Keratinocyte (primary cell): ENCODE measurements around the gene PLEKHS1. TPM values are rescaled to one million over a fixed set of nuclear protein-coding genes. Genes with fewer than 3 reads are reported as not detected.

Experiments used
- DNase-seq: peaks from one replicate; pipeline ENCODE4 v3.0.0-alpha.2; 2011; ENCODE audit warnings: low read depth, missing footprints, low spot score
- FAIRE-seq: peaks from 2 replicates; lab custom pipeline; 2011; peaks lifted over from hg19 to GRCh38; lab: Jason Lieb, UNC
- H2AFZ ChIP-seq: 2 replicates; pipeline ENCODE4 v1.6.0; 2012; ENCODE audit warnings: low read length, control low read depth, inconsistent platforms; ENCODE audit not compliant: control insufficient read depth
- H3K27ac ChIP-seq: 2 replicates; pipeline ENCODE4 v1.5.1; 2011; ENCODE audit warnings: low read length; ENCODE audit not compliant: control insufficient read depth, insufficient read depth
- H3K27me3 ChIP-seq: 3 replicates; pipeline ENCODE4 v1.6.0; 2011; ENCODE audit warnings: low read length; ENCODE audit not compliant: control insufficient read depth, insufficient read depth; ENCODE audit errors: extremely low read depth
- H3K36me3 ChIP-seq, 2 experiments: 2 replicates in 1 of 2; 3 replicates in 1 of 2; pipeline ENCODE4 v1.5.1; 2011; ENCODE audit warnings: low read length in 2 of 2, mild to moderate bottlenecking in 1 of 2; ENCODE audit not compliant: control insufficient read depth in 2 of 2, insufficient read depth in 2 of 2; ENCODE audit errors: extremely low read depth in 1 of 2
- H3K4me1 ChIP-seq: 3 replicates; pipeline ENCODE4 v1.5.1; 2011; ENCODE audit warnings: low read length; ENCODE audit not compliant: control insufficient read depth, insufficient read depth; ENCODE audit errors: extremely low read depth
- H3K4me2 ChIP-seq: 3 replicates; pipeline ENCODE4 v1.6.0; 2011; ENCODE audit warnings: low read depth, low read length; ENCODE audit not compliant: control insufficient read depth, insufficient read depth; ENCODE audit errors: extremely low read depth
- H3K4me3 ChIP-seq, 3 experiments: fragments of 200-600 bp in 1 of 3; sonication (generic) in 1 of 3; 2 replicates in 2 of 3; 3 replicates in 1 of 3; pipeline ENCODE4 v1.5.1; 2011 to 2016; ENCODE audit warnings: low read length in 3 of 3, mild to moderate bottlenecking in 3 of 3, control low read depth in 2 of 3, inconsistent platforms in 1 of 3, low read depth in 1 of 3, mixed read lengths in 1 of 3, mixed run types in 1 of 3, moderate library complexity in 1 of 3; ENCODE audit not compliant: control insufficient read depth in 2 of 3, insufficient read depth in 2 of 3; ENCODE audit errors: extremely low read depth in 1 of 3
- H3K79me2 ChIP-seq: 2 replicates; pipeline ENCODE4 v1.6.0; 2012; ENCODE audit warnings: low read length; ENCODE audit not compliant: control insufficient read depth, insufficient read depth
- H3K9ac ChIP-seq: 3 replicates; pipeline ENCODE4 v1.6.0; 2011; ENCODE audit warnings: low read length; ENCODE audit not compliant: control insufficient read depth, insufficient read depth; ENCODE audit errors: extremely low read depth
- H3K9me1 ChIP-seq: 3 replicates; pipeline ENCODE4 v1.6.0; 2011; ENCODE audit warnings: low read length; ENCODE audit not compliant: control insufficient read depth, insufficient read depth; ENCODE audit errors: extremely low read depth
- H3K9me3 ChIP-seq: 2 replicates; pipeline ENCODE4 v1.5.1; 2012; ENCODE audit warnings: low read depth, low read length; ENCODE audit not compliant: control insufficient read depth
- H4K20me1 ChIP-seq: 3 replicates; pipeline ENCODE4 v1.6.0; 2011; ENCODE audit warnings: low read length; ENCODE audit not compliant: control insufficient read depth, insufficient read depth; ENCODE audit errors: extremely low read depth
- CTCF ChIP-seq, 3 experiments: IDR thresholded peaks in 1 of 3; conservative IDR thresholded peaks in 1 of 3; optimal IDR thresholded peaks in 1 of 3; 2 replicates in 2 of 3; 3 replicates in 1 of 3; pipeline versions ENCODE3 to v1.5.1; 2011; ENCODE audit warnings: low read length in 3 of 3, mild to moderate bottlenecking in 3 of 3, moderate library complexity in 2 of 3, control low read depth in 1 of 3, inconsistent platforms in 1 of 3; ENCODE audit not compliant: insufficient read depth in 2 of 3; ENCODE audit errors: extremely low read depth in 1 of 3
- EZH2 ChIP-seq: IDR thresholded peaks from one replicate; pipeline ENCODE4 v1.6.1; 2012; ENCODE audit warnings: inconsistent platforms, mild to moderate bottlenecking, low read length, moderate library complexity
- dilution Hi-C: fragments of 300-500 bp; cut with MboI; formaldehyde crosslinking; loops from one replicate; pipeline ENCODE4 v1.7.0; 2020; ENCODE audit warnings: low sequenced_read_pairs; ENCODE audit not compliant: extremely low pct_ligation_motif_present
- polyA plus RNA-seq, 5 experiments: library from polyadenylated mRNA; depleted of rRNA in 3 of 5; stranded (reverse) in 3 of 5; stranded (forward) in 1 of 5; unstranded in 1 of 5; fragments of >200 nt; gene quantifications; 1 replicate in 1 of 5; 2 replicates in 3 of 5; 3 replicates in 1 of 5; pipeline versions ENCODE4 v1.2.1 to v1.2.3, GENCODE V29; 2011 to 2012; ENCODE audit warnings: missing spikeins in 2 of 5, low read depth in 1 of 5, low replicate concordance in 1 of 5

Gene PLEKHS1
- polyA plus RNA-seq, 1 donor (not counting 4 experiments of a cell fraction or from before 2014, with no cell fraction given) = not detected

GRCh38 chr10:113732966-113733365 lies 18.5 kb upstream of the PLEKHS1 start:
- Histone ChIP-seq H3K9me1 (no peaks in the 10 kb centered on the region), H3K9ac (no peak overlapping the region), H3K27ac (no peak overlapping the region), H3K27me3 (no peaks in the 10 kb centered on the region), H4K20me1 (no peaks in the 10 kb centered on the region), H3K36me3 (peaks cover 0 to 4% of the 10 kb centered on the region in 2 experiments), H3K4me2 (no peak overlapping the region), H3K9me3 (no peaks in the 10 kb centered on the region), H2AFZ (no peak overlapping the region), H3K4me1 (no peaks in the 10 kb centered on the region), H3K79me2 (no peaks in the 10 kb centered on the region), H3K4me3 (no peak overlapping the region)
- TF ChIP-seq EZH2 (no peak), CTCF (optimal IDR thresholded peaks at IDR 0.05 in 1 of 3, IDR thresholded peaks at IDR 0.05 in 1 of 3, conservative IDR thresholded peaks at IDR 0.05 in 1 of 3; ENCODE audit: extremely low read depth in 1 of 3, insufficient read depth in 2 of 3, low read length in 3 of 3) (no peak)
- FAIRE-seq (no peak), DNase-seq (no peak)
- dilution Hi-C loops = no loop called here

GRCh38 chr10:113733635-113734034 lies 17.8 kb upstream of the PLEKHS1 start:
- Histone ChIP-seq H3K27ac (no peak overlapping the region), H3K4me2 (no peak overlapping the region), H3K36me3 (no peaks in the 10 kb centered on the region), H2AFZ (no peak overlapping the region), H3K79me2 (no peaks in the 10 kb centered on the region), H3K4me1 (no peaks in the 10 kb centered on the region), H3K27me3 (no peaks in the 10 kb centered on the region), H3K9ac (no peak overlapping the region), H3K9me3 (no peaks in the 10 kb centered on the region), H3K9me1 (no peaks in the 10 kb centered on the region), H3K4me3 (no peak overlapping the region), H4K20me1 (no peaks in the 10 kb centered on the region)
- FAIRE-seq (no peak), DNase-seq (no peak)
- TF ChIP-seq EZH2 = no peak
- TF ChIP-seq CTCF (optimal IDR thresholded peaks at IDR 0.05 in 1 of 3, IDR thresholded peaks at IDR 0.05 in 1 of 3, conservative IDR thresholded peaks at IDR 0.05 in 1 of 3; ENCODE audit: extremely low read depth in 1 of 3, insufficient read depth in 2 of 3, low read length in 3 of 3) = no peak
- dilution Hi-C loops = no loop called here
